Measurements from ENCODE around the gene TPRX1. TPM values are rescaled to one million over a fixed set of nuclear protein-coding genes. Genes with fewer than 3 reads are reported as not detected.
"Not testable (repeated sequence)": the region's sequence is repeated elsewhere in the genome, so short reads cannot be mapped to it uniquely, and the experiment has no call there.

Gene TPRX1
- total RNA-seq, 1 donor from 2014 or later: not detected

GRCh38 chr19:47802521-47803043 lies 1.8 kb downstream of the TPRX1 start:
- no peak for DNase-seq (ENCODE audit: low read depth)

GRCh38 chr19:47801270-47801669 lies 3.1 kb downstream of the TPRX1 start:
- DNase-seq (ENCODE audit: low read depth): no peak

- DNase-seq (ENCODE audit: low read depth): no peak
Observed at GRCh38 chr19:47798904-47799266, 5.5 kb downstream of the TPRX1 start.

GRCh38 chr19:47797996-47798903 lies 6.1 kb downstream of the TPRX1 start:
- no peak for DNase-seq (ENCODE audit: low read depth)

- no peak for DNase-seq (ENCODE audit: low read depth)
Observed at GRCh38 chr19:47796785-47797184, 7.6 kb downstream of the TPRX1 start.

- DNase-seq (ENCODE audit: low read depth): no peak
Observed at GRCh38 chr19:47794526-47794925, 9.8 kb downstream of the TPRX1 start.

- DNase-seq (ENCODE audit: low read depth): no peak
Observed at GRCh38 chr19:47792616-47793015, 11.7 kb downstream of the TPRX1 start.

GRCh38 chr19:47790398-47790814 lies 13.9 kb downstream of the TPRX1 start:
- peak; percentile 71 for DNase-seq (ENCODE audit: low read depth)

- DNase-seq (ENCODE audit: low read depth): not testable (repeated sequence)
Observed at GRCh38 chr19:47789811-47790210, 14.5 kb downstream of the TPRX1 start.

GRCh38 chr19:47787307-47787706 lies 17.0 kb downstream of the TPRX1 start:
- peak; percentile 50 for DNase-seq (ENCODE audit: low read depth)

GRCh38 chr19:47786566-47786965 lies 17.8 kb downstream of the TPRX1 start:
- peak; percentile 96 for DNase-seq (ENCODE audit: low read depth)

GRCh38 chr19:47781590-47782262 lies 22.6 kb downstream of the TPRX1 start:
- DNase-seq (ENCODE audit: low read depth): peak; percentile 94

GRCh38 chr19:47780215-47780551 lies 24.2 kb downstream of the TPRX1 start:
- peak; percentile 69 for DNase-seq (ENCODE audit: low read depth)

- DNase-seq (ENCODE audit: low read depth): peak; percentile 83
Observed at GRCh38 chr19:47779524-47780214, 24.7 kb downstream of the TPRX1 start.

GRCh38 chr19:47778954-47779351 lies 25.4 kb downstream of the TPRX1 start:
- DNase-seq (ENCODE audit: low read depth): peak; percentile 62

GRCh38 chr19:47778049-47778953 lies 26.1 kb downstream of the TPRX1 start, which contains the start of gene SELENOW:
Gene SELENOW, plus strand, starts transcription at chr19:47778703. Its CDS starts 83 bp downstream, at chr19:47778786.
- DNase-seq (ENCODE audit: low read depth): peak; percentile 88

GRCh38 chr19:47777245-47778048 lies 26.9 kb downstream of the TPRX1 start:
- DNase-seq (ENCODE audit: low read depth): not testable (repeated sequence)

GRCh38 chr19:47776568-47776967 lies 27.8 kb downstream of the TPRX1 start:
- DNase-seq (ENCODE audit: low read depth): no peak

- not testable (repeated sequence) for DNase-seq (ENCODE audit: low read depth)
Observed at GRCh38 chr19:47771291-47771690, 33.1 kb downstream of the TPRX1 start.

- no peak for DNase-seq (ENCODE audit: low read depth)
Observed at GRCh38 chr19:47769534-47769933, 34.8 kb downstream of the TPRX1 start.

Data from myocyte (in vitro differentiated cells).